Measurements from ENCODE around the gene BCL7C.

Gene BCL7C

GRCh38 chr16:30920891-30921290 lies 27.0 kb upstream of the BCL7C start:
- no peak for DNase-seq (ENCODE audit: low read depth, low spot score)
- ChIA-PET POLR2A (no interaction called here), CTCF (interaction anchor here (1.3 to 5.8 kb wide), 3 partner anchors 32 to 116 kb away, joined by 3 to 77 read pairs (median 5); no protein-coding TSS in a partner anchor)
- TF ChIP-seq CTCF (IDR thresholded peaks at IDR 0.05; ENCODE audit: insufficient read depth, low read length, missing control alignments), result no peak
- no peak overlapping the region for H3K4me3 ChIP-seq (ENCODE audit: low read depth, low read length)

DNA sequence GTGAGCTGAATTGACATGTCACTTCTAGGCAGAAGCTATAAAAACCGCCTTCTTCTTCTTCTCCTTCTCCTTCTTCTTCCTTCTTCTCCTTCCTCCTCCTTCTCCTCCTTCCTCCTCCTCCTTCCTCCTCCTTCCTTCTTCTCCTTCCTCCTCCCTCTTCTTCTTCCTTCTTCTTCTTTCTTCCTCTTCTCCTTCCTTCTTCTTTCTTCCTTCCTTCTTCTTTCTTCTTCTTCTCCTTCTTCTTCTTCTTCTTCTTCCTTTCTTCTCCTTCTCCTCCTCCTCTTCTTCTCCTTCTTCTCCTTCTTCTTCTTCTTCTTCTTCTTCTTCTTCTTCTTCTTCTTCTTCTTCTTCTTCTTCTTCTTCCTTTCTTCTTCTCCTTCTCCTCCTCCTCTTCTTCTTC lies 24.7 kb upstream of the BCL7C start:
- TF ChIP-seq CTCF (IDR thresholded peaks at IDR 0.05; ENCODE audit: insufficient read depth, low read length, missing control alignments), result no peak
- DNase-seq (ENCODE audit: low read depth, low spot score), result no peak
- ChIA-PET POLR2A (no interaction called here), CTCF (interaction anchor here (1.3 to 5.8 kb wide), 3 partner anchors 12 to 74 kb away, joined by 5 to 77 read pairs (median 6); no protein-coding TSS in a partner anchor)
- no peak overlapping the region for H3K4me3 ChIP-seq (ENCODE audit: low read depth, low read length)

DNA sequence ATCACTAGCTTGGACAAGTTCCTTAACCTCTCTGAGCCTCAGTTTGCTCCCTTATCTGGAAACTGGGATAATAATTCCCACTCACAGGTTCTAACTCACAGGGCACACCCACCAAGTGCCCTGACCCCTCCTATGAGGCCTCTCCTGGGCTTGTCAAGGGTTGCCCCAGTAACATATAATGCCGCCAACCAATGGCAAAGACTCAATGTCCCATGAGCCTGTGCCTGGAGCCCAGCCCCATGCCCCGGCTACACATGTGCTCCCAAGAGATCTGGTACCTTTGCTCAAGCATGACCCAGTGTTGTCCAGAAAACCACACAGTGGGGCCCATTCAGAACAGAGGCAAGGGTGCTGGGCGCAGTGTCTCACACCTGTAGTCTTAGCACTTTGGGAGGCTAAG lies 21.0 kb upstream of the BCL7C start:
- H3K4me3 ChIP-seq (ENCODE audit: low read depth, low read length), result no peak overlapping the region
- ChIA-PET POLR2A (no interaction called here), CTCF (interaction anchor here (7.6 kb wide), 1 partner anchor 13 kb away, joined by 41 read pairs; no protein-coding TSS in a partner anchor)
- no peak for TF ChIP-seq CTCF (IDR thresholded peaks at IDR 0.05; ENCODE audit: insufficient read depth, low read length, missing control alignments)
- no peak for DNase-seq (ENCODE audit: low read depth, low spot score)

GRCh38 chr16:30912794-30913412 lies 19.0 kb upstream of the BCL7C start:
- POLR2A ChIA-PET, result no interaction called here
- DNase-seq (ENCODE audit: low read depth, low spot score), result no peak
- TF ChIP-seq CTCF (IDR thresholded peaks at IDR 0.05; ENCODE audit: insufficient read depth, low read length, missing control alignments), result no peak
- CTCF ChIA-PET, result interaction anchor here (0.9 to 7.6 kb wide), 3 partner anchors 11 to 71 kb away, joined by 4 to 41 read pairs (median 9); no protein-coding TSS in a partner anchor
- no peak overlapping the region for H3K4me3 ChIP-seq (ENCODE audit: low read depth, low read length)

GRCh38 chr16:30910427-30911029 lies 16.7 kb upstream of the BCL7C start:
- DNase-seq (ENCODE audit: low read depth, low spot score), result no peak
- TF ChIP-seq CTCF (IDR thresholded peaks at IDR 0.05; ENCODE audit: insufficient read depth, low read length, missing control alignments), result no peak
- ChIA-PET CTCF (interaction anchor here (1.3 to 7.6 kb wide), 3 partner anchors 9 to 96 kb away, joined by 3 to 41 read pairs (median 3); no protein-coding TSS in a partner anchor), POLR2A (no interaction called here)
- H3K4me3 ChIP-seq (ENCODE audit: low read depth, low read length), result no peak overlapping the region

DNA sequence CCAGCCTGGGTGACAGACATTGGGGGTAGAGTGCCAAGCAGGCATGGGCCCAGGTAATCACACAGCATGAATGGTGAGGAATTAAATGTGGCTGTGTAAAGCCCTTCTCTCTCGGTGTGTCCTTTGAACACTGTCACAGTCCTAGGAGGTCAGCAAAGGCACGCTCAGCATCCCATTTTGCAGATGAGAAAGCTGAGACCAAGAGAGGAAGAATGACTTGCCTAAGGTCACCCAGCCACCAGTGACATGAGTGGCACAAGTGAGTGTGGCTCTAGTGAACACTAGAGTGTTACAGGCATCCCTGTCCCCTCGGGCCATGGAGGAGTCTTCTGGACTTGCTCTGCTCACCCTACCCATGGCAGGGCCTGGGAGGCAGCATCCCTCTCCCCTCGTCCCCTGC lies 13.2 kb upstream of the BCL7C start:
- no peak for DNase-seq (ENCODE audit: low read depth, low spot score)
- no peak for TF ChIP-seq CTCF (IDR thresholded peaks at IDR 0.05; ENCODE audit: insufficient read depth, low read length, missing control alignments)
- no peak overlapping the region for H3K4me3 ChIP-seq (ENCODE audit: low read depth, low read length)
- POLR2A ChIA-PET, result no interaction called here
- CTCF ChIA-PET, result interaction anchor here (0.9 to 1.4 kb wide), 4 partner anchors 15 to 92 kb away, joined by 3 to 5 read pairs (median 4); no protein-coding TSS in a partner anchor
